GM19328 (cell line): ENCODE measurements around the gene RFT1.

Experiments used
- ATAC-seq: cut with Tn5 transposase; IDR thresholded peaks from one replicate; pipeline ENCODE4 v1.9.1; 2021; ENCODE audit warnings: mild to moderate bottlenecking, moderate library complexity; ENCODE audit not compliant: unreplicated experiment

The RFT1 gene, protein sequence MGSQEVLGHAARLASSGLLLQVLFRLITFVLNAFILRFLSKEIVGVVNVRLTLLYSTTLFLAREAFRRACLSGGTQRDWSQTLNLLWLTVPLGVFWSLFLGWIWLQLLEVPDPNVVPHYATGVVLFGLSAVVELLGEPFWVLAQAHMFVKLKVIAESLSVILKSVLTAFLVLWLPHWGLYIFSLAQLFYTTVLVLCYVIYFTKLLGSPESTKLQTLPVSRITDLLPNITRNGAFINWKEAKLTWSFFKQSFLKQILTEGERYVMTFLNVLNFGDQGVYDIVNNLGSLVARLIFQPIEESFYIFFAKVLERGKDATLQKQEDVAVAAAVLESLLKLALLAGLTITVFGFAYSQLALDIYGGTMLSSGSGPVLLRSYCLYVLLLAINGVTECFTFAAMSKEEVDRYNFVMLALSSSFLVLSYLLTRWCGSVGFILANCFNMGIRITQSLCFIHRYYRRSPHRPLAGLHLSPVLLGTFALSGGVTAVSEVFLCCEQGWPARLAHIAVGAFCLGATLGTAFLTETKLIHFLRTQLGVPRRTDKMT

DNA sequence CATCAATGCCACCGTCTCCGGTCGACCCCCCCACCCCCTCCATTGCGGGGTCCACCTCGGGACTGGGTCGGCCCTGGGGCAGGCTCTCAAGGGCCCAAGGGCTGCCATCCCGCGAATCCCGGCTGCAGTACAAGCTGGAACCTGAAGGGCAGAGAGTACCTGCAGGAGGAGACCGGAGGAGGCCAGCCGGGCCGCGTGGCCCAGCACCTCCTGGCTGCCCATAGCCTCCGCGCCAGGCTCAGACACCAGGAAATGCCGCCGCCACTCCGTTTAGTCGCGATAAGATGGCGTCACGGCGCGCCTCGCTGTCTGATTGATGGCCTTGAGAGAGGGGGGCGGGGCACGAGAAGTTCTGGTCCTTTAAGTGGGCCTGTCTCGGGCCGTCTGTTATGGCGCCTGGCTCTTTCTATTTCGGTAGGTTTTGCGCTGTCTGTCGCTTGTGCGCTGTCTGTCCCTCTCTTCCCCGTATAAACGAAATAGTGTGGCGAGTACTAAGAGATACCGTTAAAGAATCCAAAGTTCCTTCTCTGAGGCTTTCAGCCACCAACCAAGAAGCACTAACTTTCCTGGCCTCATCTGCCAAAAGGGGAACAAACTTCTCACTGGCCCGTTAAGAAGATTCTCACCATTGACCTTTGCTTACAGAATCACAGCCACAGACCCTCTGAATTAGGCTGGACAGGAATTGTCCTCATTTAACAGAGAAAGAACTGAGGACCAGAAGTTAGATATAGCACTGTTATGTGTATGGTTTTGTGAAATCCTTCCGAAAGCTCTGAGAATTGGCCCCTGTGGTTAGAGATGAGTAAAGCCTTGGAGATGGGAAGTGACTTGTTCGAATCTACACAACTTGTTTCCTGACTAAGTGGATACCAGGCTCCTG lies at the start of gene RFT1:
Gene RFT1 (minus strand): TSS at position 257 of the 883 bp plus-strand sequence. CDS start 35 bp downstream, at position 222.
- peak; percentile 65 for ATAC-seq

DNA sequence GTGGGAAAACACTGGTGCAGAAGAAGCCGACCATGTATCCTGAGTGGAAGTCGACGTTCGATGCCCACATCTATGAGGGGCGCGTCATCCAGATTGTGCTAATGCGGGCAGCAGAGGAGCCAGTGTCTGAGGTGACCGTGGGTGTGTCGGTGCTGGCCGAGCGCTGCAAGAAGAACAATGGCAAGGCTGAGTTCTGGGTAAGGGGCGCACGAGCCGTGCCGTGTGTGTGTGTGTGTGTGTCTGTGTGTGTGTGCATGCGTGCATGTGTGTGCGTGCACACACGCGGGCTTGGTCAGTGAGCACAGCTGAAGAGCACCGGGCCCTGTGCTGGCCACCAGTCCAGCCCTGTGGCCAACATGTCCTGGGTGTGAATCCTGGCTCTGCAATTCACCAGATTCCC lies 49.3 kb upstream of the RFT1 start:
- ATAC-seq = no peak

DNA sequence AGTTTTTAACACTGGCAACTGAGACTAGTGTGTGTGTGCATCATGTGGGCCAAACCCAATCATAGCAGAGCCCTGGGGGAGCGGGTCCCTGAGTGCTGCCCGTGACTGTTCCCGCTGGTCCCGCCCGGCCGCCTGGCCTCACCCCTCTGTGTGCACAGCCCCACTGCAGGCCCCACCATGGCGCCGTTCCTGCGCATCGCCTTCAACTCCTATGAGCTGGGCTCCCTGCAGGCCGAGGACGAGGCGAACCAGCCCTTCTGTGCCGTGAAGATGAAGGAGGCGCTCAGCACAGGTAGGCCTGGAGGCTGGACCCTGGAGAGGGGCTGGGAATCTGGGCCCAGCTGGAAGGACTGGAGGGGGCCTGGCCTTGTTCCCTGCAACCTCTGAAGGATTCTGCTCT lies 48.0 kb upstream of the RFT1 start:
- ATAC-seq = no peak

DNA sequence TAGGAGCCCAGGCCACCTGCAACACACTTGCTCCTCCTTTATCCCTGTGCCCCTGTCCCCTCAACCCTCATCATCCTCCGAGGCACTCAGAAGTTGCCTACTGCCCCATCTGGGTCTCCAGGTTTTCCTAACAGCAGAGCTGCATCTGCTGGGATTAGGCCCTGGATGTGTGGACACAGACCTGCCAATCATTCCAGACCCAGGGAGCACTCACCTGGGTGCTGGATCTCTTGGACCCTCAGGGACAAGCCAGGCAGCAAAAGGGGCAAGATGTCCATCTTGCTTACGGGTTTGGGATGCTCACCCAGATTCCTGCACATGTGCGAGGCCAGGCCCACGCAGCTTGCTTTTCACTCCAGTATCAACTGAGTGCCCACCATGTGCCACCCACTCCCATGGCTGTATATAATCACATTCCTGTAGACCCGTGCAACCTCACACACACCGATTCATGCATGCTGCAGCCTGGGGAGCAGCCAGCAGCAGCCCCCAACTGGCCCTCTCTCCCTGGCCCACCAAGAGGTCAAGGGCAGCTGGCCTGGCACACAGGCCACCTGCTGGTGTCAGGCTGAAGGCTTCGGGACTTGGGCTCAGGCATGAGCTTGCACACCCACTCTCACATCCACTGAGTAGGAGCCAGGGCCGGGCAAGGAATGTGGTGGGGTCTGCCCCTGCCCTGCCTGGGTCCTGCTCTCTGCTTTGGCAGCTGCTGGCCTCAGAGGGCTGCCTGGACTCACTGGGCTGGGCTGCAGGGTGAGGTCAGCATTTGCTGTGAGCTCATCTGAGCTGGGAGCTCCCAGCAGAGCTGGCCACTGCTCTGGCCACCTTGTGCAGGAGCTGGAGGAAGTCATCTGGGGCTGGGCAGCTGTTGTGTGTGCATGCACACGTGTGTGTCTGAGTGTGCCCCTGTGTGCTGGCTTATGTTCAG lies 45.6 kb upstream of the RFT1 start:
- ATAC-seq = no peak

DNA sequence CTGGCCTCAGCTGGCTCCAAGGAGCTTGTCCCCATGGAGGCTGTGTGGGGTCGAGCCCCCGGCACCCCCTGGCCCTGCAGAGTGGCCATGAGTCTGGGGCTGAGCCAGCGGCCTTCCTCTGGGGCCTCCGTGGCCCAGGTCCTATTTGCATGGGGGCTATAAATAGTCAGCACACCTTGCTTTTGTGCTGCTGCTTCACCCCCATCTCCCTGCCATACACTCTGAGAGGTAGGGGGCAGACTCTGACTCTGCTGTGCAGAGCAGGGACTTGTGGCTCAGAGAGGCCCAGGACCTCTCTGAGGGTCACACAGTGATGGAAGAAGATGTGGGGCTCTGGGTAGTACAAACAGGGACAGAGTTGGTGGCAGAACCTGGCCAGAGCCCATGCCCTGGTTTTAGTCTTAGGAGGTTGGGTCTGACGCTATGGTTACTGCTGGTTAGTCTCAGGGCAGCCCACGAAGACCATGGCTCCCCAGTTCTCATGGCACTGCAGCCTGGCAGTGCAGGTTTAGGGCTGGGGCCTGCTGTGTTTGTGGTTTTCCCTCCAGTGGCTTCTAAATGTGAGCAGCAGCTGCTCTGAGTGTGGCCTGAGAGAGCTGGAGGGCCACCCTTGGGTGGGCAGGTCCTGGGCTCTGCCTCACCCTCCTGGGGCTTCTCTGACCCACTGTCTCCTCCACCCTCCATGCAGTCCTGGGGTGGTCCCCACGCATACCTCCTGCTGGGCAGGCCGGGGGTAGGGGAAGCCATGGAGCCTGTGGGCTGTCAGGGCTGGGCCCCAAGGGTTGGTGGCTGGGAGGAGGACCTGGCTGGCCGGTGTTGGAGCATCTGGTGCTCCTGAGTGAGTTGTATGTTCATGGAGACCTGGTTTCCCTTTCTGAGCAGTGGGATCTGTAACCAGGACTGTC lies 44.4 kb upstream of the RFT1 start:
- peak; percentile 56 for ATAC-seq

DNA sequence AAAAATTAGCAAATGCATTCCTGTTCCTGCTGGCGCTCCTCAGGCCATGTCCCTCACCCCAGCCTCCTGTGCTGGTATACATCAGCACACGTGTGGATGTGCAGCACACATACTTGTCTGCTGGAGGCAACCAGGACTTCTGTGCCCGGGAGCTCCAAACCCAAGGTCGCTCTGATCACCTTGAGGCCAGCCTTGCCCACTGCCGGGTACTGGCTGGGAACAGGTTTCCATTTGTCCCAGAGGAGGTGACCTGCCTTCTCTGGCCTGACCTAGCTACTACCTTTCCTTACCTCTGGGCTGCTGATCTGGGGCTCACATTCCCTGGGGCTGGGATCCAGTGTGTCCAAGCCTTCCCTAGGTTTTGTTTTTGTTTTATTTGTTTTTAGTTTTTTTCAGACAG lies 42.9 kb upstream of the RFT1 start:
- ATAC-seq = no peak

DNA sequence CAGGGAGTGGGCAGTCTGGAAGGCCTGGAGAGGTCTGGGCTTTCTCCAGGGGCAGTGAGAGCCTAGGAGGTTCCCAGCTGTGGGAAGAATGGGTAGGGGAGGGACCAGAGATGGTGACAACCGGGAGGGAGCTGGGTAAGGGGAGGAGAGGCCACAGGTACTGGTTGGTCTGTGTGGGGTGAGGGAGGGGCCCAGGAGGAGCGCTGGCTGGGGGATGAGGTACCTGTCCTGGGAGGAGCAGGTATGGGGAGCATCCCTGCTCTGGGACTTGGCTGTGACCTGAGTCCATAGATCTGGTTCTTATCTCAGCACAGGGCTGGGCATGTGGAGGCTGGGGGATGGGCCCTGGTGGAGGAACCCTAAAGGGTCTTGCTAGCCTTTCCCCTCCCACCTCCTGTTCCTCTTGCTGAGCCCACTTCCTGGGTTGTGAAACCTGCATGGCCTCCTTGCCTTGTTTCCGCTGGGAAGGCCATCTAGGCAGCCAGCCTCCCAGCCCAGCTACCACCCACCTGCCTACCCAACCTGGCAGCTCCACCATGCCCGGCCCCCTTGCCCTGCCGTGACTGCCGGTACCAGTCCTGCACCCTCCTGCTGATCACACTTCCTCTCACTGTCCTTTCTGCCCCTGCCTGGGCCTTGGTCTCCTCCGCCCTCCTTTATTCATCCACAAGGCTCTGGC lies 41.7 kb upstream of the RFT1 start:
- ATAC-seq = no peak

DNA sequence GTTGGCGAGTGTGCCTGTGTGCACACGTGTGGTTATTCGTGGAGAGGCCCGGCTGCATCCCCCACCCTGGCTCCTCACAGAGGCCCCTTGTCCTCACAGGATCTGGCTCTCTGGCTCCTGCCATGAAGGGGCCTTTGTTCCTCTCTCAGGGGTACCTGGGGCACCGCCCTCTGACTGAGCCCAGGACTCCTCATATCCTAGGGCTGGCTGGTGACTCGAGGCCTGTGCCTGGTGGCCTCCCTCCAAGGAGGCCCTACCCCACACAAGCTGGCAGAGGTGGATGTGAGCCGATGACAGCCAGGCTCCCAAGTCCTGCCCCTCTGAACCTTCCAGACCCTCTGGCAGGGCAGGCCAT lies 40.8 kb upstream of the RFT1 start:
- no peak for ATAC-seq

DNA sequence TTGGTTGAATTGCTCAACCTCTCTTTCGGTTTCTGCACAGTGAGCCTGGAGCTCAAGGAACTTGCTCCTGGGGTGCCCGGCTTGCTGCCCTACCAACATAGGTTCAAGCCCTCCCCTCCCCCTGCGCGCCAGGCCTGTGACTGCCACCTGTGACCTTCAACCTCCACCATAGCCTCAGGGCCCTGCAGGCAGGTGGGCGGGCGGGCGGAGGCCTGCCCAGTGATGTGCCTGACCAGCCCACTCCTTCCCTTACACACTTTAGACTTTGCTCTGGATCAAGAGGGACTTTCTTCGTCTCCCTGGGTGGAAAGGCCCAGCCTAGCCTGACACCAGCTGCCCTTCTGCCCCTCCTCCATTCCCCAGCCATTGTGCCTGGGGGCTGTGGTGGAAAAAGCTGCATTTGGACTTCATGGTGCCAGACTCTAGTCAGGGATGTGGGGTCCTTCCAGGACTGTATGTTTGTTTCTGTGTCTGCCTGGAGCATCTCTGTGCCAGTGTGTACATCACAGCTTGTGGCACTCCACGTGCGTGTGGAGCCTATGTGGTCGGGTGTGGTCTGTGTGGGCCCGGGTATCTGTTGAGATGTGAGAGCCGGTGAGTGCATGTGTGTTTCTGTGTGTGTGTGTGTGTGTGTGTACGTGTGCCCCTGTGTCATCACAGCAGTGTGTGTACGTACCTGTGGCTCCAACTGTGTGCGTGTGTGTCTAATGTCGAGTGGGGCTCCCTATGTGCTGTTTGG lies 40.3 kb upstream of the RFT1 start:
- ATAC-seq = no peak

DNA sequence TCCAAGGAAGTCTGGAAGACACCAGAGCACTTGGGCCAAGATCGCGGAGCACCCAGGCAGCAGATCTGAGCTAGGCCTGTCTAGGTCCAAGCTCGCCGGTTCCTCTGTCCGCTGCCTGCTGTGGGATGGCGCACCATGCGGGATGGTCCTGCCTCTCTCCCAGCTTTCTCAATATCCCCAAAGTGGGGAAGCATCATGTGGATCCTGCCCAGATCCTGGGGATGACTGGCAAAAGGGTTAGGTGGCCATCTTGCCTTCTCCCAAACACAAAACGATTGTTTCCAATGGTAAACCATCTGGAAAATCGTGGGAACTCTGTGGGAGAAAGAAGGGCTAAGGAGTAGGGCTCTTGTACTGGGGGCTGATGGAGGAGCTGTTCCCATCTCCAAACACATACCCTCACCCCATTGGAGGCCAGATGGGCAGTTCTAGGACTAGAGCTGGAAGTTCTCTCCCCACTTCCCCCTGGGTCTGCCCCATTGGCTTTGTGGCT lies 39.6 kb upstream of the RFT1 start:
- no peak for ATAC-seq

DNA sequence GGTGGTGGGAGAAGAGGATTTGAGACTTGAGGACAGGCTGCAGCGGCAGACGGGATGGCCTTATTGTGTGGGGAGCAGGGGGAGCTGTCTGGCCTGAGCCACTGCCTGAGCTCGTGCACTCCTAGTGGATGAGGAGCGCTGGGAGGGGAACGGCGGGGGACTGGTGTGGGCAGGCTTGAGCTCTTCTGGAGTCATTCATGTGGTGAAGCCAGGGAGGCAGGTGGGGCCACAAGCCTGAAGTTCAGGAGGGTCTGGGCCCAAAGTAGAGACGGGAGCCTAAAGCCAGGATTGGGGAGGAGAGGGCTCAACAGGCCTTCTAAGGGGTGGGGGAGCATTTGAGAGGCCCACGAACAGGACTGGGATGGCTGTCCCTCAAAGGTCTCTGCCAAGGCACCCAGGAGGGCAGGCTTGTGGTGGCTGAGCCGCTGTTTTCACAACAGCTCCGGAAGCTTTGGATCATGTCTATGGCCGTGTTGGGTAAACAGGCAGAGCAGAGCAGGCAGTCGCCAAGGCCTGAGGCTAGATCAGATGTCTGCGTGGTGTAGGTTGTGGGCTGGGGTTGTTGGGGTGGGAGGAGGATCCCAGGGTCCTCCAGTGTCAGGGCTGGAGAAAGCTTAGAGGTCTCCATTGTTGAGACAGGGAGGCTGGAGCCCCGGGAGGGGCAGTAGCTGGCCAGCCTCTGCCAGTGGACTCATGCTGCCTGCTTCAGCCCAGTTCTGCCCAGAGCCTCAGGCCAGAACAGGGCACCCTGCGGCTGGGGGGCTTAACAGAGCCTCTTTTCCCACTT lies 39.0 kb upstream of the RFT1 start:
- ATAC-seq = no peak

DNA sequence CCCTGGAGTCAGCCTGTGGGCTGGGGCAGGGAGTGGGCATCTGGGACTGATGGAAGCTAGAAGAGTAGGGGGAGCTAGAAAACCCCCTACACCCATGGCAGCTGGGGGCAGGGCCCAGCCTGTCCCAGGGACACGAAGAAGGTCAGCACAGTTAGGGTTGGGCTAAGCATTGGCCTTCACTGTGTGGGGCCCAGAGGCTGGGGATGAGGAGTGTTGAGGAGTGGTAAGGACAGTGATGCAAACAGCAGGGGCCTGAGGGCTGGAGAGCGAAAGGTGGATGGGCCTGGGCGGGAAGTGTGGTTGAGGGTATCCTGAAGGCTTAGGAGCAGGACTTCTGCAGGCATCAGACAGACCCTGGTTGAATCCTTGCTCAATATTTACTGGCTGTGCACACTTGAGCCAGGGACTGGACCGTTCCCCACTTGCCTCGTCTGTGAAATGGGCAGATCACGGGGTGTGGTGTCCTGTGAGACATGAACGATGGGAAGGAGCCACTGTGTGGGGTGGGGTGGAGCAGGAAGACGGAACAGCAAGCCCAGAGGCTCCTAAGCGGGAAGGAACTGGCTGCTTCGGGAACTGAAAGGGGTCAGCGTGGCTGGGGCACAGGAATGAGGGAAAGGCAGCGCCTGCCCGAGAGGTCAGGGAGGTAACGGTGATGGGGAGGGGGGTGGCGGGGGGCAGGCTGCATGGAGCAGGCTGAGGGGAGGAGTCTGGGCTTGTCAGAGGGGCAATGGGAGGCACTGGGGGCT lies 38.1 kb upstream of the RFT1 start:
- ATAC-seq = no peak

DNA sequence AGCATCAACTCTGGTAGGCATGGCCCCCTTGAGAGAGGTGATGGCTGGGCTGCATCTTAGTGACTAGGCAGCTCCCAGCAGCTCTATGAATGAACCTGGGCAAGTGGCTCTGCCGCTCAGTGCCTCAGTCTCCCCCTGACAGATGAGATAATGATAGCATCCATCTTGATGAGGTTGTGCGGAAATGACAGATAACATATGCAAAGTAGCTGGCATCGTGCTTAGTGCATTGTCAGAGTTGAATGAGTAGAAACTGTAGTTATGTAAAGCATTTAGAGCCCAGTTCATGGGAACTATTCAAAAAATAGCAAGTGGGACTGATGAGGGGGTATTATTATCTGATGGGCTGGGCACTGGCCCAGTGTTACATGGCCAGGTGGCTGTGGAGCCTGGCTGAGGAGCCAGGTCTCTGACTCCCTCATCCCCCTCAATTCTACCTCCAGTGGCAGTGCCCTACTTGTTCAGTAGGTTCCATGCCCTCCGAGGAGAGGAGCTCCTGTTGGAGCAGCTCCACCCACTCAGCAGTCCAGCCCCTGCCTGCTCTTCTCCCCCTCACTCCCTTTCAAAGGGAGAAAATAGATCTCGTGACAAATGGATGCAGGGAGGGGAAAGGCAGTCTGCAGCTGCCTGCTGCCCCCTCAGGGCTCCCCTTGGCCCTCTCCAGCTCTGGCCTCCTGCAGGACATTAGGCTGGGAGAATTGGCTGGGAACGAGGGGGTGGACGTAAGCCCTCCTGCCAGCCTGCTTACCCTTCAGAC lies 37.4 kb upstream of the RFT1 start:
- ATAC-seq = no peak

DNA sequence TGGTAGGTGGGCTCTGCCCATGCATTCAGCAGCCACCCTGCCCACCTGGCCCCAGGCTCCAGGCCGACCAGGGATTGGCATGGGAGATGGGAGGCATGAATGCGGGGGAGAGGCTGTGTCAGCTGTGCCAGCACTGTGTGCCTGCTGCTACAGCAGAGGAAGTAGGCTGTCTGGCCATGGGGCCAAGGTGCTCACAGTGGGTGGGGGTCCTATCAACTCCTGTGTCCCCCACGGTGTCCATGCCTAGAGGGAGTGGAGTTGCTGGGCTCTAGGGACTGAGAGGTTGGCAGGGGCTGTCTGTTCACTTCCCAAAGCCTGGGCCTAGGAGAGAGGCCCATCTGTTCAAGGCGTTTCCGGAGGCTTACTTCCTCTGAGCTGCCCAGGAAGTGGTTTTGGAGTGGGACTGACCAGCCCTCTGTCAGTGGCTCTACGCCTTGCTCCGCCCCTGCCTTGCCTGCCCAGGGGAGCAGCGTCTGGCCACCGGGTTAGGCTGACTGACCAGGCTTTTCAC lies 36.6 kb upstream of the RFT1 start:
- ATAC-seq = no peak

DNA sequence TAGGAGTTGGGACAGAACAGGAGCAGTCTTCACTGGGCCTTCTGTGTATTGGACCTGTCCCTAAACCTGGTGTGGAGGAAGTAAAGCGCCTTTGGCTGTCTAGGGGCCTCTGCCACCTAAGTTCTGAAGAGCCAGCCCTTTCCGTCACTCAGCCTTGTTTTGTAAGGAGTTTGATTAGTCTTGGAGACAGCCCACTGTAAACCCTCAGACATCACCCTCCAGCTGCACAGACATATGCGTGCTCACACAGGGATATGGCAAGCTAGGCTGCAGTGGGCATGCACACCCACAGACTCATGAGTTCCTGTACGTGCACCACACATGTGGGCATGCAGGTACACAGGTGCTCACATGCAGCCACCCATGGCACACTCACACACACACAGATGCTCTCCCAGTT lies 36.0 kb upstream of the RFT1 start:
- ATAC-seq = no peak

DNA sequence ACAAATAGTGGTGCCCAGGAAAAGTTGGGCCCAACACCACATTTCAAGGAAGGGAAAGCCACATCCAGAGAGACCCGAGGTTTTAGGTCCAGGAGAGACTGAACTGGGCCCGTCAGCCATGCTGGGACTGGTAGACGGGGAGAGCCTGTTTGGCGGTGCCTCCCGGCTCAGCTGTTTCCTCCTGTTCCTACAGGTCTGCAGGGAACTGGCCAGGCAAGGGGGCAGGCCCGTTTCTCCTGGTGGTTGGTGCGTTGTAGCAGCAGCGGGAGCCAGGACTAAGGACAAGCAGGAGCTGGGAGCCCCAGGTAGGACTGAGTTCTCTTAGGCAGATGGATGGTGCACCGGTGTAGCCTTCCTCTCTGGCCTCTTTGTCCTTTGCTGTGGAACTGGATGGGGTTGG lies 34.7 kb upstream of the RFT1 start:
- ATAC-seq = no peak
